OCI-LY1 (cell line): Measurements from ENCODE around the gene DUSP16.

Source experiments
- CTCF ChIP-seq: fragments of 200-600 bp; sonication (generic), shearing (Covaris generic); IDR thresholded peaks from 2 replicates; pipeline ENCODE4 v1.5.1; 2017; ENCODE audit warnings: mild to moderate bottlenecking, antibody characterized with exemption, low read length, moderate library complexity, mixed read lengths
- EZH2 ChIP-seq: fragments of 200-600 bp; sonication (generic), shearing (Covaris generic); IDR thresholded peaks from 2 replicates; pipeline ENCODE4 v1.8.0; 2017; ENCODE audit warnings: borderline replicate concordance, mixed run types, mild to moderate bottlenecking, antibody characterized with exemption, low read length, moderate library complexity, mixed read lengths

GRCh38 chr12:12482959-12483358 lies 79.7 kb downstream of the DUSP16 start:
- no peak for TF ChIP-seq CTCF
- TF ChIP-seq EZH2, result no peak
